HCT116 (cell line): Measurements from ENCODE around the gene GCLC.

Experiments
- ATF3 ChIP-seq: IDR thresholded peaks from 2 replicates; pipeline ENCODE4 v1.6.1; 2012
- EGR1 ChIP-seq: IDR thresholded peaks from 2 replicates; pipeline ENCODE4 v1.6.1; 2012; ENCODE audit warnings: low read depth
- ELF1 ChIP-seq: IDR thresholded peaks from 2 replicates; pipeline ENCODE4 v1.6.1; 2012; ENCODE audit warnings: low read depth, borderline replicate concordance
- EZH2 ChIP-seq: fragments of 200-600 bp; sonication (generic); IDR thresholded peaks from 2 replicates; pipeline ENCODE4 v1.6.1; 2017; ENCODE audit warnings: antibody characterized with exemption, mixed run types
- POLR2A ChIP-seq: IDR thresholded peaks from 2 replicates; pipeline ENCODE4 v1.7.0; 2011; ENCODE audit warnings: borderline replicate concordance; ENCODE audit not compliant: insufficient read depth, insufficient read length; ENCODE audit errors: extremely low read depth
- POLR2AphosphoS5 ChIP-seq: IDR thresholded peaks from 2 replicates; pipeline ENCODE4 v1.6.1; 2011; ENCODE audit warnings: mild to moderate bottlenecking, low read depth, low read length, moderate library complexity
- SP1 ChIP-seq: IDR thresholded peaks from 2 replicates; pipeline ENCODE4 v1.6.1; 2012; ENCODE audit warnings: low read depth
- ZBTB33 ChIP-seq: IDR thresholded peaks from 2 replicates; pipeline ENCODE4 v1.6.1; 2011; ENCODE audit warnings: mild to moderate bottlenecking, low read length, moderate library complexity; ENCODE audit not compliant: insufficient replicate concordance; ENCODE audit errors: extremely low read depth
- TF ChIP-seq, protein P1 (sequence below), 3 experiments: fragments of 200-600 bp in 1 of 3; sonication (generic) in 1 of 3; IDR thresholded peaks in 2 of 3; conservative IDR thresholded peaks in 1 of 3; 2 replicates each; pipeline ENCODE4 v1.5.1; 2012 to 2017; ENCODE audit warnings: low read depth in 2 of 3, low read length in 2 of 3, antibody characterized with exemption in 1 of 3, borderline replicate concordance in 1 of 3, control low read depth in 1 of 3, mild to moderate bottlenecking in 1 of 3, mixed read lengths in 1 of 3, mixed run types in 1 of 3, moderate library complexity in 1 of 3; ENCODE audit not compliant: insufficient read depth in 1 of 3
- TF ChIP-seq, protein P2 (sequence below): IDR thresholded peaks from 2 replicates; pipeline ENCODE4 v1.6.1; 2012; ENCODE audit warnings: low read depth

DNA sequence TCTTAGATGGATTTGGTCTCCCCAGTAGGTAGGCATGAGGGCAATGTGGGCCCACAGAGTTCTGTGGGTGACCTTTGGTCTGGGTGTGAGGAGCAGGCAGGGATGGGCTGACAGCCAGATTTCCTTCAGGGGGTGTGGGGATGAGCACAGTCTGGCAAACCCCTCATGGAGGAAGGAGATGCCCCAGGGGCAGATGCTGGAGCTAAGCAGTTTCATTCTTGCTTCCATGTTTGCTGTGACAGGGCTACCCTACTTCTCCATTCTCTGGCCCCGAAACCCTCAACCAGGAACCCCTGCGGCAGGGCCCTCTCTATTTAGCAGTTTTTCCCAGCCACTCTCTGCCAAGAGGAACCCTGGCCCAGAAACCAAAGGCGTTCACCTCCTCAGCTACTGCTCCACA is 40.4 kb downstream of the GCLC start:
- TF ChIP-seq EGR1, result no peak
- no peak for TF ChIP-seq POLR2AphosphoS5
- TF ChIP-seq, protein P1, sequence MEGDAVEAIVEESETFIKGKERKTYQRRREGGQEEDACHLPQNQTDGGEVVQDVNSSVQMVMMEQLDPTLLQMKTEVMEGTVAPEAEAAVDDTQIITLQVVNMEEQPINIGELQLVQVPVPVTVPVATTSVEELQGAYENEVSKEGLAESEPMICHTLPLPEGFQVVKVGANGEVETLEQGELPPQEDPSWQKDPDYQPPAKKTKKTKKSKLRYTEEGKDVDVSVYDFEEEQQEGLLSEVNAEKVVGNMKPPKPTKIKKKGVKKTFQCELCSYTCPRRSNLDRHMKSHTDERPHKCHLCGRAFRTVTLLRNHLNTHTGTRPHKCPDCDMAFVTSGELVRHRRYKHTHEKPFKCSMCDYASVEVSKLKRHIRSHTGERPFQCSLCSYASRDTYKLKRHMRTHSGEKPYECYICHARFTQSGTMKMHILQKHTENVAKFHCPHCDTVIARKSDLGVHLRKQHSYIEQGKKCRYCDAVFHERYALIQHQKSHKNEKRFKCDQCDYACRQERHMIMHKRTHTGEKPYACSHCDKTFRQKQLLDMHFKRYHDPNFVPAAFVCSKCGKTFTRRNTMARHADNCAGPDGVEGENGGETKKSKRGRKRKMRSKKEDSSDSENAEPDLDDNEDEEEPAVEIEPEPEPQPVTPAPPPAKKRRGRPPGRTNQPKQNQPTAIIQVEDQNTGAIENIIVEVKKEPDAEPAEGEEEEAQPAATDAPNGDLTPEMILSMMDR (IDR thresholded peaks at IDR 0.05 in 2 of 3, conservative IDR thresholded peaks at IDR 0.05 in 1 of 3; ENCODE audit: borderline replicate concordance in 1 of 3, insufficient read depth in 1 of 3, low read depth in 2 of 3, low read length in 2 of 3), result no peak
- no peak for TF ChIP-seq EZH2
- TF ChIP-seq, protein P2, sequence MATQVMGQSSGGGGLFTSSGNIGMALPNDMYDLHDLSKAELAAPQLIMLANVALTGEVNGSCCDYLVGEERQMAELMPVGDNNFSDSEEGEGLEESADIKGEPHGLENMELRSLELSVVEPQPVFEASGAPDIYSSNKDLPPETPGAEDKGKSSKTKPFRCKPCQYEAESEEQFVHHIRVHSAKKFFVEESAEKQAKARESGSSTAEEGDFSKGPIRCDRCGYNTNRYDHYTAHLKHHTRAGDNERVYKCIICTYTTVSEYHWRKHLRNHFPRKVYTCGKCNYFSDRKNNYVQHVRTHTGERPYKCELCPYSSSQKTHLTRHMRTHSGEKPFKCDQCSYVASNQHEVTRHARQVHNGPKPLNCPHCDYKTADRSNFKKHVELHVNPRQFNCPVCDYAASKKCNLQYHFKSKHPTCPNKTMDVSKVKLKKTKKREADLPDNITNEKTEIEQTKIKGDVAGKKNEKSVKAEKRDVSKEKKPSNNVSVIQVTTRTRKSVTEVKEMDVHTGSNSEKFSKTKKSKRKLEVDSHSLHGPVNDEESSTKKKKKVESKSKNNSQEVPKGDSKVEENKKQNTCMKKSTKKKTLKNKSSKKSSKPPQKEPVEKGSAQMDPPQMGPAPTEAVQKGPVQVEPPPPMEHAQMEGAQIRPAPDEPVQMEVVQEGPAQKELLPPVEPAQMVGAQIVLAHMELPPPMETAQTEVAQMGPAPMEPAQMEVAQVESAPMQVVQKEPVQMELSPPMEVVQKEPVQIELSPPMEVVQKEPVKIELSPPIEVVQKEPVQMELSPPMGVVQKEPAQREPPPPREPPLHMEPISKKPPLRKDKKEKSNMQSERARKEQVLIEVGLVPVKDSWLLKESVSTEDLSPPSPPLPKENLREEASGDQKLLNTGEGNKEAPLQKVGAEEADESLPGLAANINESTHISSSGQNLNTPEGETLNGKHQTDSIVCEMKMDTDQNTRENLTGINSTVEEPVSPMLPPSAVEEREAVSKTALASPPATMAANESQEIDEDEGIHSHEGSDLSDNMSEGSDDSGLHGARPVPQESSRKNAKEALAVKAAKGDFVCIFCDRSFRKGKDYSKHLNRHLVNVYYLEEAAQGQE, result no peak
- no peak for TF ChIP-seq SP1
- TF ChIP-seq ELF1, result no peak
- no peak for TF ChIP-seq POLR2A
- TF ChIP-seq ZBTB33, result no peak
- TF ChIP-seq ATF3, result no peak
